Measurements from ENCODE around the gene ADAMTSL3.
"Not testable (repeated sequence)": the region's sequence is repeated elsewhere in the genome, so short reads cannot be mapped to it uniquely, and the experiment has no call there.

ADAMTSL3 gene

DNA sequence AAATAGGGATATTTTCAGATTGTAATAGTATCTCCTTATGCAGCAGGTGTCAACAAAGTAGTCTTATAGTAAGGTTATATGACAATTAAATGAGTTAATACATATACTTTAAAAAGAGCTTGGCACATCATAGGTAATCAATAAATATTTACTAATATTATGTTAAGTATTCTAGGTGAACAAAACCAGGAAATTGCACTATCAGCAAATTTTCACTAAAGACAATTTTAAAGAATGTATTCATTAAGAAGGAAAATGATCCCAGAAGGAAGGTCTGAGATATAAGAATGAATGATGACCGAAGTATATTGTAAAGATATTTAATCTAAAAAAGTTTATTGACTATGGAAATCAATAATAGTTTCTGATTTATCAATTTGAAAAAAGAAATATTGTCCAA is 281.9 kb downstream of the ADAMTSL3 start:
- no peak for DNase-seq

DNA sequence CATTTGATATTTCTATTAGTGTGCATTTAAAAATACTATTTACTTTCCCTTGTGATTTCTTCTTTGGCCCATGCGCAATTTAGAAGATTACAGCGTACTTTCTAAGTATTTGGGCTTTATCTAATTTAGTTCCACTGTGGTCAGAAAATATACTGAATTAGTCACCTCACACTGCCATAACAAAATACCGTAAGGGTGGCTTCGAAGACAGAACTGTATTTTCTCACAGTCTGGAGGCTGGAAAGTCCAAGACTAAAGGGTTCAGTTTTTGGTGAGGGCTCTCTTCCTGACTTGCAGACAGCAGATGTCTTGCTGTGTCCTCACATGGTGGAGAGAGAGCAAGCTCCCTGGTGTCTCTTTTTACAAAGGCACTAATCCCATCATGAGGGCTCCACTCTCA is 286.2 kb downstream of the ADAMTSL3 start:
- DNase-seq: no peak

- DNase-seq: no peak
Measured at GRCh38 chr15:83943043-83943442, 289.1 kb downstream of the ADAMTSL3 start.

DNA sequence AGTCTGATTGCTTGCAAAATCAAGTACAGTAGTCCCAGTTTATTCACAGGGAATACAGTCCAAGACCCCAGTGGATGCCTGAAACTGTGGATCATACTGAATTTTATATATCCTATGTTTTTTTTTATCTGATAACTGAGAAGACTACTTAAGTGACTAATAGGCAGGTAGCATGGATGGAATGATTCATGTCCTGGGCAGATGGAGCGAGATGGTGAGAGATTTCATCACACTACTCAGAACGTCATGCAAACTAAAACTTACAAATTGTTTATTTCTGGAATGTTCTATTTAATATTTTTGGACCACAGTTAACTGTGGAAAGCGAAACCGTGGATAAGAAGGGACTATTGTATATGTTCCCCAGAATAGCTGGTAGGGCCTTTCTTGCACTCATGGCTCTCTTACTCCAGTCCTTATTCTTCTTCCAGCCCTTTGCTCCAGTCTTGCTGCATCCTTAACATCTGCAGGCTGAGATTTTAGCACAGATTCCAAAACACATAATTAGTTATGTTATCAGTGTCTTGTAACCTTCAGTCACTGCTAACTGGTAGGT is 290.0 kb downstream of the ADAMTSL3 start:
- no peak for DNase-seq

GRCh38 chr15:83947156-83947555 is 293.2 kb downstream of the ADAMTSL3 start:
- DNase-seq: no peak

DNA sequence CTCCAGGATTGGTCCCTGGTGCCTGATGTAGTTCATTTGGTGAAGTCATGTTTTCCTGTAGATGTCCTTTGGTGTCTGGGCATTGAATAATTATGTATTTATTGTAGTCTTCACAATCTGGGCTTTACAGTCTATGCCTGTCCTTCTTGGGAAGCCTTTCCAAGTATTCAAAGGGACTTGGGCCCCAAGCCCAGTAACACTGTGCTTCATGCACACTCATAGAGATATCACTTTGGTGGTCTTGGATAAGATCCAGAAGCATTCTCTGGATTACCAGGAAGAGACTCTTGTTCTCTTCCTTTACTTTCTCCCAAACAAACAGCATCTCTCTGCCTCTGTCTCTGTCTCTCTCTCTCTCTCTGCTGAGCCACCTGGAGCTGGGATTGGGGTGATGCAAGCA is 300.6 kb downstream of the ADAMTSL3 start:
- no peak for DNase-seq

- DNase-seq: no peak
Measured at GRCh38 chr15:83955806-83956265, 301.9 kb downstream of the ADAMTSL3 start.

- no peak for DNase-seq
Measured at GRCh38 chr15:83956887-83957286, 303.0 kb downstream of the ADAMTSL3 start.

- no peak for DNase-seq
Measured at GRCh38 chr15:83959477-83959876, 305.6 kb downstream of the ADAMTSL3 start.

DNA sequence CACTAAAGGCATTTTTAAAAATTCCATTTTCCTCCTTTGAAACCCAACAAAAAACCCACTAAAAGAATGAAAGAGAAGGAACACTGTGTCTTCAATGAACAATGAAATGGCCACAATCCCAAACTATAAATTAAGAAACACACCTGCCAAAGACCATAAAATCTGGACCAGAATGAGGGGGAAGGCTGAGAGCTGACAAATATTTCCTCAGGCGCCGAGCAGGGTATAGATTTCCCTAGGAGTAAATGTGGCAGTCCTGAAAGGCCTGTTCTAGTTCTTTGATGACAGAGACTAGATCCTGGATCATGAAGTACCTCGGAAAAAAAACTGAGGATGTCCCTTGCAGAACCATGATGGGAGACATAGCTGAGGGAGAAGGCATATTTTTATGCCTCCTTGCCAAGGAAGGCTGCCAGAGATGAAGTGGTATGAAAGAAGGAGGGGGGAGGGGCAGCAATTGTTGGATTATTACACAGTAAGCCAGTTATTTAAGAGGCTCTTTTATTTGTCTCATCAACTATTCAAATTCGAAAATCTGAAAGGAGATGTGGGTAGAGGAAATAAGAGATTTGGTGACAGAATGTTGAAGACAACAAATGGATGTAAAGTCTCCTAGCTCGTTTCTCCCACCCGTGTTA is 306.4 kb downstream of the ADAMTSL3 start:
- no peak for DNase-seq

- DNase-seq: no peak
Measured at GRCh38 chr15:83961311-83961710, 307.4 kb downstream of the ADAMTSL3 start.

GRCh38 chr15:83964967-83965366 is 311.0 kb downstream of the ADAMTSL3 start:
- not testable (repeated sequence) for DNase-seq

DNA sequence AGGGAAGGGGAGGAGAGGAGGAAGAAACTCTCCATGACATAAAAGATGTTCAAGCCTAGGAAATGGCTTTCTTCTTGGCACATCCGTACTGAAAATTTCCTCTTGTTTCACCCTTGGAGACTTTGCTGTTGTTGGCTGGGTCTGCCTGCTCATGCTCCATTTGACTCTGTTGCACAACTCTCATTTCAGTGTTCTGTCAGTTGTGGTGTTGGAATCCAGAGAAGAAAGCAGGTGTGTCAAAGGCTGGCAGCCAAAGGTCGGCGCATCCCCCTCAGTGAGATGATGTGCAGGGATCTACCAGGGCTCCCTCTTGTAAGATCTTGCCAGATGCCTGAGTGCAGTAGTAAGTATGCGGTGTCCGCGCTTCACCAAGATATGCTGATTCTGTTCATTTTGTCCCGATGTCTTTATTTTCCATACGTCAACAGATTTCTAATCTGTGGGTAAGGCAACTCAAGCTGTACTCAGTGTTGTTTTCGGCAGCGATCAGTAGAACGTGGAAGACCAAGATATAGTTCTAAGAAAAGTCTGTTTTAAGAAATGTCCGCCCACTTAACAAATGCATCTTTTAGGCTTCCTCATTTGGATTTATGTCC is 316.5 kb downstream of the ADAMTSL3 start:
- DNase-seq: no peak

- DNase-seq: no peak
Measured at GRCh38 chr15:83971992-83972391, 318.1 kb downstream of the ADAMTSL3 start.

GRCh38 chr15:83973816-83974215 is 319.9 kb downstream of the ADAMTSL3 start:
- no peak for DNase-seq

- no peak for DNase-seq
Measured at GRCh38 chr15:83977992-83978391, 324.1 kb downstream of the ADAMTSL3 start.

- no peak for DNase-seq
Measured at GRCh38 chr15:83978588-83978987, 324.7 kb downstream of the ADAMTSL3 start.

GRCh38 chr15:83980637-83981036 is 326.7 kb downstream of the ADAMTSL3 start:
- DNase-seq: no peak

DNA sequence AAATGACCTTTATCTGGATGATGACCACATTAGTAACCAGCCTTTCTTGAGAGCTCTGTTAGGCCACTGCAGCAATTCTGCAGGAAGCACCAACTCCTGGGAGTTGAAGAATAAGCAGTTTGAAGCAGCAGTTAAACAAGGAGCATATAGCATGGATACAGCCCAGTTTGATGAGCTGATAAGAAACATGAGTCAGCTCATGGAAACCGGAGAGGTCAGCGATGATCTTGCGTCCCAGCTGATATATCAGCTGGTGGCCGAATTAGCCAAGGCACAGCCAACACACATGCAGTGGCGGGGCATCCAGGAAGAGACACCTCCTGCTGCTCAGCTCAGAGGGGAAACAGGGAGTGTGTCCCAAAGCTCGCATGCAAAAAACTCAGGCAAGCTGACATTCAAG is 328.8 kb downstream of the ADAMTSL3 start:
- DNase-seq: no peak

DNA sequence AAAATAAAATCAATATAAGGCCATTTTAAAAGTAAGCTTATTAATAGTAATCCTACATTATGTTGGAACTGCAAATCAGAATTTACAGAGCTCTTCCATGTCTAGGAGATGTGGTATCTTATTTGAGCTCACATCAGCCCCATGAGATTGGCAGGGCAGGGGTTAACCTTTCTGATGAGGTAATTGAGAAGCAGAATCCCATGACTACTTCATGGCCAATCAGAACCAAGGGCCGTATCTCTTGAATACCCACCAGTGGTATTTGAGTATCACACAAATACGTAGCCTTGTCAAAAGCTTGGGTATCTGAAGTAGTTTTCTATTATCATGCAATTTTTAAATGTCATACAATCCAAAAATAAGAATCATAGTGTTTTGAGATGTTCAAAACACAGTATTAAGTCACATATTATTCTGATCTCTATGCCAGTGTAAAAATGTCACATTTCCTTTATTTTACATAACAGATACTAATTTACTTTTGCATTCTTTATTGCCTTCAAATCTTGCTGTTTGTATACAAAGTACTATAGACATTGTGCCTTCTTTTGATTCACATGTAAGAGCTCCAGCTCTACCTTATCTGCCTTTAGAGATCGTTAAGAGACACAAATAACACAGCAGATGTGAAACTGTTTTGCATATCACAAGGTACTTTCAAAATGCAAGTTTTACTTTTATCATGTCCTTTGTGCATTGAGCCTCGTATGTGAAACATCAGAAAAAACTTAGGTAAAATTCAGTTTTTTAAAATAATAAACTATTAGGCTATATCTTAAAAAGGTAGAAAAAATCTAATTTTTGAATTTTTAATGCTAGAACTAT is 329.9 kb downstream of the ADAMTSL3 start:
- DNase-seq: no peak

- DNase-seq: no peak
Measured at GRCh38 chr15:83984601-83985000, 330.7 kb downstream of the ADAMTSL3 start.

GRCh38 chr15:83991163-83991562 is 337.2 kb downstream of the ADAMTSL3 start:
- DNase-seq: no peak

- no peak for DNase-seq
Measured at GRCh38 chr15:83992324-83993031, 338.6 kb downstream of the ADAMTSL3 start.
